Brain microvascular endothelial cell (primary cell): Measurements from ENCODE around the gene MYO10.

Experiments
- DNase-seq: peaks from one replicate; pipeline ENCODE4 v3.0.0-alpha.2; 2020
- H3K27ac ChIP-seq: fragments of 250-450 bp; sonication (Bioruptor Pico); 2 replicates; pipeline ENCODE4 v1.5.1; 2020; ENCODE audit warnings: mild to moderate bottlenecking, moderate library complexity
- H3K27me3 ChIP-seq: fragments of 250-450 bp; sonication (Bioruptor Pico); replicated peaks from 2 replicates; pipeline ENCODE4 v1.5.1; 2020; ENCODE audit warnings: mild to moderate bottlenecking
- H3K36me3 ChIP-seq: fragments of 250-450 bp; sonication (Bioruptor Pico); replicated peaks from 2 replicates; pipeline ENCODE4 v1.5.1; 2020; ENCODE audit warnings: mild to moderate bottlenecking
- H3K4me3 ChIP-seq: 2 replicates; pipeline ENCODE4 v1.5.1; 2011; ENCODE audit warnings: low read depth, mild to moderate bottlenecking, control low read depth, low read length, moderate library complexity
- CTCF ChIP-seq: IDR thresholded peaks from 2 replicates; pipeline ENCODE4 v1.5.1; 2011; ENCODE audit warnings: low read depth, mild to moderate bottlenecking, moderate library complexity, low read length, control low read depth, inconsistent platforms; ENCODE audit errors: missing control alignments
- in situ Hi-C: cut with HindIII; loops from 2 replicates; pipeline ENCODE4 v1.10.0; 2017; ENCODE audit warnings: low sequenced_read_pairs, low pct_ligation_motif_present

MYO10 gene

GRCh38 chr5:16929347-16929746 lies 6.7 kb downstream of the MYO10 start:
- DNase-seq, result no peak
- H3K4me3 ChIP-seq, result no peak overlapping the region
- no peaks in the 10 kb centered on the region for H3K27me3 ChIP-seq
- no peaks in the 10 kb centered on the region for H3K36me3 ChIP-seq
- no peak overlapping the region for H3K27ac ChIP-seq
- in situ Hi-C loops, result loop anchor here (25.0 kb wide), 1 partner anchor 258 kb away; no protein-coding TSS in a partner anchor
- no peak for TF ChIP-seq CTCF

- no peaks in the 10 kb centered on the region for H3K27me3 ChIP-seq
- DNase-seq, result no peak
- no peaks in the 10 kb centered on the region for H3K36me3 ChIP-seq
- no peak overlapping the region for H3K4me3 ChIP-seq
- in situ Hi-C loops, result loop anchor here (25.0 kb wide), 1 partner anchor 260 kb away; no protein-coding TSS in a partner anchor
- H3K27ac ChIP-seq, result no peak overlapping the region
- TF ChIP-seq CTCF, result no peak
Observed at GRCh38 chr5:16927613-16928012, 8.5 kb downstream of the MYO10 start.

- DNase-seq, result no peak
- Histone ChIP-seq H3K36me3 (no peaks in the 10 kb centered on the region), H3K4me3 (no peak overlapping the region), H3K27ac (no peak overlapping the region), H3K27me3 (no peaks in the 10 kb centered on the region)
- no peak for TF ChIP-seq CTCF
- in situ Hi-C loops, result loop anchor here (25.0 kb wide), 1 partner anchor 261 kb away; no protein-coding TSS in a partner anchor
Observed at GRCh38 chr5:16926417-16926816, 9.7 kb downstream of the MYO10 start.

- DNase-seq, result no peak
- no peak for TF ChIP-seq CTCF
- Histone ChIP-seq H3K27ac (no peak overlapping the region), H3K36me3 (peaks cover 3% of the 10 kb centered on the region), H3K27me3 (no peaks in the 10 kb centered on the region), H3K4me3 (no peak overlapping the region)
- in situ Hi-C loops, result no loop called here
Observed at GRCh38 chr5:16924206-16924605, 11.9 kb downstream of the MYO10 start.

- in situ Hi-C loops, result no loop called here
- H3K4me3 ChIP-seq, result no peak overlapping the region
- no peak overlapping the region for H3K27ac ChIP-seq
- no peak for DNase-seq
- peaks cover 3% of the 10 kb centered on the region for H3K36me3 ChIP-seq
- no peak for TF ChIP-seq CTCF
- H3K27me3 ChIP-seq, result no peaks in the 10 kb centered on the region
Observed at GRCh38 chr5:16922430-16922829, 13.7 kb downstream of the MYO10 start.

- TF ChIP-seq CTCF, result no peak
- H3K36me3 ChIP-seq, result peaks cover 3% of the 10 kb centered on the region
- no peak for DNase-seq
- in situ Hi-C loops, result no loop called here
- H3K4me3 ChIP-seq, result no peak overlapping the region
- no peak overlapping the region for H3K27ac ChIP-seq
- no peaks in the 10 kb centered on the region for H3K27me3 ChIP-seq
Observed at GRCh38 chr5:16921211-16921610, 14.9 kb downstream of the MYO10 start.
